Measurements from ENCODE around the gene CH25H.

The CH25H gene

DNA sequence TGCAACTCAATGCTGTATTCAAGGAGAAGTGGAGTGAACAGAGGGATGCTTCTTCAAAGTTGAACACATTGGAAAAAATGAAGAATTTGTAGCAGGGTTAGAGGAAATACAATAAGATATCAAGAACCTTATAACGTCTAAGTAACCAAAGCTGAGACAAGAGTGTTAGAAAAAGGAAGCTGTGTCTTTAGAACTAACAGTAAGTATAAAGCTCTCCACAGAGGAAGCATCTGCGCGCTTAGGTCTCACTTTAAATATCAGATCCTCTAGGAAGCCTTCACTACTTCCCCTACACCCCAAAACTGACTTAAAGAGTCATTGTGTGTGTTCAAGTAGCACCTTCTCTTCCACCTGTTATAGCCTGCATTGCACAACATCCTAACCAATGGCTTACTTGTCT, 43.0 kb downstream of the CH25H start:
- no peaks in the 10 kb centered on the region for H3K36me3 ChIP-seq (ENCODE audit: control insufficient read depth in 1 of 2, insufficient read depth in 2 of 2, low read length in 2 of 2)
- H3K4me1 ChIP-seq (ENCODE audit: control insufficient read depth in 1 of 2, insufficient read depth in 2 of 2, low read length in 2 of 2): no peaks in the 10 kb centered on the region
- H3K4me3 ChIP-seq (ENCODE audit: low read depth in 1 of 2, low read length in 2 of 2): peak overlapping the region in 1 of 2 donors; percentile 14
- no peaks in the 10 kb centered on the region for H3K9me3 ChIP-seq (ENCODE audit: control insufficient read depth in 1 of 2, low read length in 2 of 2)
- no peaks in the 10 kb centered on the region for H3K27me3 ChIP-seq (ENCODE audit: low read depth, low read length)
- H3K27ac ChIP-seq (ENCODE audit: low read length): peak overlapping the region; percentile 37

DNA sequence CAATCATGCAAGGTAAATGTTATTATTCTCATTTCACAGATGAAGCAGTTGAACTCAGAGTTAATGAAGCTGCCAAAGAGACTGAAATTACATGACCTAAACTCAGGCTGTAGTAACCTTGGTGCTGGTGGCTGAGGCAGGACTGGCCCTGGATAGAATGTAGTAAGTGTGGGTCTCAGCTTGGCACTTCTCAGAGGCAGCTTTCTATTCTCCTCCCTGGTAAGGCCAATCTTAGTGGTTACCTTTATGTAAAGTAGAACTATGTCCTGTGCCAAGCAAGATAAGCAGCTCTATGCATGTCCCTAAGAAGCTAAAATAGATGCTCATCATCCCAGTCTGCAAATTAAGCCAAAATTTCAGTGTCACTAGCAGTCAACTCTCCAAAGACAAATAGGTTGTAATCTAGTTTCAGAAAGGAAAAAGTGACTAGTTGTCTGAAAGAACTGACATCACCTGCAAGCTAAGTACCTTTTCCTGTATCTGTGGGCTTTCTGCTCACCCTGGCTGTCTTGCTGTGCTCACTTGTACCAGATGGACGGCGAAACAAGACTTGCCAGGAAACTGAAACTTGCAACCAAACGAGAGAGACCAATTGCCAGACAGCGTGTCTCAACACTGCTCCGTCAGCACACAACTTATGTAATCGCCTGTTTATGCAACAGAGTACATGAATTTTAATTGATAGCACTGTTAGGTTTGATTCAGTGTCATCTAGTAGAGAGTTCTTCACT, 43.7 kb downstream of the CH25H start:
- Histone ChIP-seq H3K27me3 (ENCODE audit: low read depth, low read length) (no peaks in the 10 kb centered on the region), H3K9me3 (ENCODE audit: control insufficient read depth in 1 of 2, low read length in 2 of 2) (no peaks in the 10 kb centered on the region), H3K27ac (ENCODE audit: low read length) (peak overlapping the region; percentile 37), H3K36me3 (ENCODE audit: control insufficient read depth in 1 of 2, insufficient read depth in 2 of 2, low read length in 2 of 2) (no peaks in the 10 kb centered on the region), H3K4me1 (ENCODE audit: control insufficient read depth in 1 of 2, insufficient read depth in 2 of 2, low read length in 2 of 2) (no peaks in the 10 kb centered on the region), H3K4me3 (ENCODE audit: low read depth in 1 of 2, low read length in 2 of 2) (peak overlapping the region in 1 of 2 donors; percentile 14)

DNA sequence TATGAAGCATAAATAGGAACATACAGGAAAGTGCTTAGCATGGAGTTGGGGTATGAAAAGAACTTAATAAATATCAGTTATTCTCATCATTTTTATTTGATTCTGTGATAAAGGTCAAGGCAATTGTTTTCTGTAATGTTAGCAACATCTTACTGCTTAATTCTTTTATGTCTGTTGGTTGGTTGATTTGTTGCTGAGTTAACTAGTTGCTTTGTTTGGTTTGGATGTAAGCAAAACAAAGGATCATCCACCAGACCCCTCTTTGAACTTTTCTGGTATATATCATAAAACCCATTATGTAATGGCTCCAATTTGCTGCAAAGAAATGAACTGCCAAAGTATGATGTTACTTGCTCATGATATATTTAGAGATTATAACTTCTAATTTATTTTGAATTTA, 44.5 kb downstream of the CH25H start:
- no peaks in the 10 kb centered on the region for H3K4me1 ChIP-seq (ENCODE audit: control insufficient read depth in 1 of 2, insufficient read depth in 2 of 2, low read length in 2 of 2)
- H3K27me3 ChIP-seq (ENCODE audit: low read depth, low read length): no peaks in the 10 kb centered on the region
- no peaks in the 10 kb centered on the region for H3K36me3 ChIP-seq (ENCODE audit: control insufficient read depth in 1 of 2, insufficient read depth in 2 of 2, low read length in 2 of 2)
- H3K4me3 ChIP-seq (ENCODE audit: low read depth in 1 of 2, low read length in 2 of 2): no peak overlapping the region
- no peaks in the 10 kb centered on the region for H3K9me3 ChIP-seq (ENCODE audit: control insufficient read depth in 1 of 2, low read length in 2 of 2)
- H3K27ac ChIP-seq (ENCODE audit: low read length): no peak overlapping the region

DNA sequence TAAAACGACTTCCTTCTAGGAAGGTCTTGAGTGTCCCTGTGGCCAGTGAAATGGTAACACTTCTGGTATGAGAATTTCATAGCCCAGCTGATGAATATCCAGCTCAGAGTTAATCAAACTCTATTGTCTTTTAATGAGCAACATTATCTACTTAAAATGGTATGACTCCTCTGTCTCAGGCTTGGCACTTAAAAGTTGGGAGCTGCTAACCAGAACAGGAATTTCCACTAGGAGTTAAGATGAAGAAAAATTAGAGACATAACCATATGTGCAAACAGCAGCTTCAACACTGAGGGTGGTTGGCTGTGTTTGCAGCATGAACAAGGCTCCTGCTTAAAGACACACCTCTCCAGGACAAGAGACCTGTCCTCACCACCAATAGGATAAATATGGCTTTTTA, 46.8 kb downstream of the CH25H start:
- Histone ChIP-seq H3K4me3 (ENCODE audit: low read depth in 1 of 2, low read length in 2 of 2) (no peak overlapping the region), H3K9me3 (ENCODE audit: control insufficient read depth in 1 of 2, low read length in 2 of 2) (no peaks in the 10 kb centered on the region), H3K4me1 (ENCODE audit: control insufficient read depth in 1 of 2, insufficient read depth in 2 of 2, low read length in 2 of 2) (no peaks in the 10 kb centered on the region), H3K36me3 (ENCODE audit: control insufficient read depth in 1 of 2, insufficient read depth in 2 of 2, low read length in 2 of 2) (no peaks in the 10 kb centered on the region), H3K27me3 (ENCODE audit: low read depth, low read length) (no peaks in the 10 kb centered on the region), H3K27ac (ENCODE audit: low read length) (no peak overlapping the region)

DNA sequence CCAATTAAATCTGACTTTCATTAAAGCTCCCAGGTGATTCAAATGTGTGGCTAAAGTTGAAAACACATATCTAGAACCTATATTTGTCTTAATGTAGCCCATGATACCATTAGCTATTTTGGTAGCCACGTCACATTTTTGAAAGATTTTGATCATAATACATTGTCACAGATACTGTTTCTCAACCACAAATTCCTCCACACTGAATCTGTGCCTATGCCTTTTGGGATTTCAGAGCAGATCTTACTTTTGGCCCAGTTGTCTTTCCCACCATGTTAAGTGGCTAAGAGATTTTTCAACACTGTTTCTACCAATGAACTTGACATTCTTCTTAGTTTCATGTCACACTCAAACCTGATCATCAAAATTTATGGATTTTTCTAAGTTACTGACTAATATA, 47.4 kb downstream of the CH25H start:
- no peak overlapping the region for H3K4me3 ChIP-seq (ENCODE audit: low read depth in 1 of 2, low read length in 2 of 2)
- no peaks in the 10 kb centered on the region for H3K4me1 ChIP-seq (ENCODE audit: control insufficient read depth in 1 of 2, insufficient read depth in 2 of 2, low read length in 2 of 2)
- H3K27me3 ChIP-seq (ENCODE audit: low read depth, low read length): no peaks in the 10 kb centered on the region
- no peaks in the 10 kb centered on the region for H3K36me3 ChIP-seq (ENCODE audit: control insufficient read depth in 1 of 2, insufficient read depth in 2 of 2, low read length in 2 of 2)
- no peak overlapping the region for H3K27ac ChIP-seq (ENCODE audit: low read length)
- H3K9me3 ChIP-seq (ENCODE audit: control insufficient read depth in 1 of 2, low read length in 2 of 2): no peaks in the 10 kb centered on the region

DNA sequence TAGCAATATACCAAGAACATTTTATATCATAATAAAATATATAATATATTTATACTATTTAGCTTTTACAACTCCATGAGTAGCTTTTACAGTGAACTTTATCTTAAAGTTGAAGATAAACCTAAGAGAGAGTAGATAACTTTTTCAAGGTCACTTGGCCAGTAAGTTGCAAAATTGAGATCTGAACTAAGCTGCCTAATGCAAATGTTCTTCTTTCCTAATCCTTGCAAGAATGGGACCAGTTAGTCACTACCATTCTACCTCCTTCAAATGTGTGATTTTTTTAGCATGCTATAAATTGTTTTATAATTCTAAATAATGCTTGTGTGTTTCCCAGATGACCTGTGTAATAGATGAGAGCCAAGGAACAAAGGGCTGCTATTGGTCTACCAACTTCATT, 47.8 kb downstream of the CH25H start:
- Histone ChIP-seq H3K36me3 (ENCODE audit: control insufficient read depth in 1 of 2, insufficient read depth in 2 of 2, low read length in 2 of 2) (no peaks in the 10 kb centered on the region), H3K27ac (ENCODE audit: low read length) (no peak overlapping the region), H3K4me3 (ENCODE audit: low read depth in 1 of 2, low read length in 2 of 2) (no peak overlapping the region), H3K9me3 (ENCODE audit: control insufficient read depth in 1 of 2, low read length in 2 of 2) (no peaks in the 10 kb centered on the region), H3K4me1 (ENCODE audit: control insufficient read depth in 1 of 2, insufficient read depth in 2 of 2, low read length in 2 of 2) (no peaks in the 10 kb centered on the region), H3K27me3 (ENCODE audit: low read depth, low read length) (no peaks in the 10 kb centered on the region)

DNA sequence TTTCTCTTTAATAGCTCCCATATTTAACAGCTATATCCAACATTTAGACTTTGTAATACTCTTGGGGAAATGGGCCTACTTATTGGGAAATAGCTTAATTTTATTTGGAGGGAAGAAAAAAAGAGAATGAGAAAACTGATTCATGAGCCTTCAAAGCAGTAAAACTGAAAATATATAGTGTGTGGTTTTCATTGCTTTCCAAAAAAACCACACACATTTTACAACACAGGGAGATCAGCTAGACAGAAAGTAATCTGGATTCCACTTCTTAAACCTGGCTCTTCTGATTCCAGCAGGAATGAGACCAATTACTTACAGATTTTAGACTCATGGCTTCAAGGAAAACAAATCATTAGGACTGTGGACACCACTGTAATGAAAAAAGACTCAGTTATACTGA, 48.7 kb downstream of the CH25H start:
- Histone ChIP-seq H3K9me3 (ENCODE audit: control insufficient read depth in 1 of 2, low read length in 2 of 2) (no peaks in the 10 kb centered on the region), H3K4me3 (ENCODE audit: low read depth in 1 of 2, low read length in 2 of 2) (no peak overlapping the region), H3K27ac (ENCODE audit: low read length) (no peak overlapping the region)

DNA sequence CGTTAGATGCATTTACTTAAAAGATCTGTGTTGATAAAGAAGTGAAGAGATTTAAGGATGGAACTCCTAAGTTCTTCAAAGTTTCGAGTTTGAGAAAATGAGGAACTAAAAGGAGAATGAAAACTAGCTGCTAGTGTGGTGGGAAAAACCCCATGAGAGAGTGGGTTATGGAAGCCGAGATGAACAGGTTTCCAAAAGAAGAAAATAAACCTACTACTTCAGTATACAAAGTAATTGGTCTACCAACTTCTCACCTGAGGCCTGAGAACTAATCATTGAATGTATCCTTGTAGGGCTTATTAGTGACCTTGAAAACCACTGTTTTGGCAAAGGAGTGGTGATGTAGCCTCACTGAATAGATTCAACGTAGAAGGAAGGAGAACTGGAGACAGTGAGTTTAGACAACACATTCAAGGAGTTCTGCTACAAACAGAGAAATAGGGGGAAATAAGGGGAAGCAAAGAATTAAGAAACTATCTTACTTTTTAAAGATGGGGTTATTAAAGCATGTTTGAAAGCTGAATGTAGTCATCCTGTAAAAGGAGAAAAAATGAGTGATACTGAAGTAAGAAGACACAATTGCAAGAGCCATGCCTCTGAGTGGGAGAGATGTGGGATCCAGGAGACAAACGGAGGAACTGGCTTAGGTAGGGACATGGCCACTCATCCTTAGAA, 50.8 kb downstream of the CH25H start:
- no peaks in the 10 kb centered on the region for H3K36me3 ChIP-seq (ENCODE audit: control insufficient read depth in 1 of 2, insufficient read depth in 2 of 2, low read length in 2 of 2)
- no peaks in the 10 kb centered on the region for H3K9me3 ChIP-seq (ENCODE audit: control insufficient read depth in 1 of 2, low read length in 2 of 2)
- no peak overlapping the region for H3K4me3 ChIP-seq (ENCODE audit: low read depth in 1 of 2, low read length in 2 of 2)
- no peak overlapping the region for H3K27ac ChIP-seq (ENCODE audit: low read length)
- H3K4me1 ChIP-seq (ENCODE audit: control insufficient read depth in 1 of 2, insufficient read depth in 2 of 2, low read length in 2 of 2): no peaks in the 10 kb centered on the region
- H3K27me3 ChIP-seq (ENCODE audit: low read depth, low read length): no peaks in the 10 kb centered on the region

More for the DNA sequence above, 48.7 kb downstream of the CH25H start:
- H3K36me3 ChIP-seq (ENCODE audit: control insufficient read depth in 1 of 2, insufficient read depth in 2 of 2, low read length in 2 of 2): no peaks in the 10 kb centered on the region
- H3K27me3 ChIP-seq (ENCODE audit: low read depth, low read length): no peaks in the 10 kb centered on the region
- no peaks in the 10 kb centered on the region for H3K4me1 ChIP-seq (ENCODE audit: control insufficient read depth in 1 of 2, insufficient read depth in 2 of 2, low read length in 2 of 2)
